Right cardiac atrium (tissue), 5 donors: ENCODE measurements around the gene SIRT4. TPM values are rescaled to one million over a fixed set of nuclear protein-coding genes. Genes with fewer than 3 reads are reported as not detected.
A peak's percentile ranks its signal among the peaks of the same experiment; 100 is the strongest.

ENCODE experiments used
- ATAC-seq, 2 donors: fragments of 200-7000 bp; cut with Tn5 transposase; one replicate each; pipeline versions ENCODE4 v1.8.0 to v1.9.1; 2020; ENCODE audit warnings: moderate library complexity in 2 of 2, mild to moderate bottlenecking in 1 of 2
- DNase-seq, 3 donors: peaks; one replicate each; pipeline ENCODE4 v3.0.0-alpha.2; 2020
- H3K27ac ChIP-seq: one replicate; pipeline ENCODE4 v1.5.1; 2013; ENCODE audit warnings: mild to moderate bottlenecking, low read length, control low read depth, moderate library complexity
- H3K27me3 ChIP-seq: one replicate; pipeline ENCODE4 v1.6.1; 2013; ENCODE audit not compliant: control insufficient read depth, insufficient read depth
- H3K4me1 ChIP-seq: one replicate; pipeline ENCODE4 v1.6.1; 2013; ENCODE audit warnings: low read length; ENCODE audit not compliant: control insufficient read depth, insufficient read depth
- H3K4me3 ChIP-seq: one replicate; pipeline ENCODE4 v1.5.1; 2013; ENCODE audit warnings: low read length, control low read depth
- H3K9me3 ChIP-seq: one replicate; pipeline ENCODE4 v1.6.1; 2013; ENCODE audit warnings: low read length; ENCODE audit not compliant: control insufficient read depth
- WGBS: extraction: QIAGEN DNeasy Blood & Tissue Kit; methylation state at CpG from one replicate; pipeline ENCODE4 v1.1.7; 2013; 5-methylcytosine and 5-hydroxymethylcytosine counted together
- intact Hi-C, 4 donors: fragments of 100-400 bp; cut with DNase I; formaldehyde crosslinking; loops; one replicate each; pipeline versions ENCODE4 v1.11.0 to v1.14.0; 2022 to 2023
- polyA plus RNA-seq: library from polyadenylated mRNA; stranded (reverse); fragments of 200-250 nt; gene quantifications from one replicate; pipeline ENCODE4 v1.2.3, GENCODE V29; 2013
- total RNA-seq, 4 donors: library from RNA; stranded (reverse); fragmentation: NEBNext Ultra II Directional; extraction: Animal tissue kit (Norgen Biotek cat#: 25700); gene quantifications; one replicate each; pipeline ENCODE4 v1.2.1, GENCODE V29; 2021
- donor health status: healthy with polysubstance abuse.
- donor health status: DM: no; HTN: yes; CAD: no.
- donor health status: DM: no; HTN: no; CAD: no.
- donor health status: DM: no; HTN: yes; CAD: no; lungs with severe emphysema.
- donor health status: DM: yes; HTN: yes; CAD: no.

The SIRT4 gene
- total and polyA plus RNA-seq, 5 donors = 3.0 to 6.9 (median 6.0) TPM

- no peaks in the 10 kb centered on the region for H3K27me3 ChIP-seq
- H3K4me1 ChIP-seq = peaks cover 21% of the 10 kb centered on the region
- ATAC-seq = peak; percentile 23 to 39
- H3K9me3 ChIP-seq = no peaks in the 10 kb centered on the region
- WGBS = 16% methylated on average over 15 of the region's 15 CpGs
- H3K27ac ChIP-seq = peak overlapping the region; percentile 95
- intact Hi-C loops = no loop called here
- H3K4me3 ChIP-seq = peak overlapping the region; percentile 96
- peak; percentile 63 to 80 (median 75) for DNase-seq
These were observed 39.0 kb upstream of the SIRT4 start for GRCh38 chr12:120262852-120263747.

GRCh38 chr12:120263748-120264085 lies 38.4 kb upstream of the SIRT4 start:
- Histone ChIP-seq H3K27me3 (no peaks in the 10 kb centered on the region), H3K9me3 (no peaks in the 10 kb centered on the region), H3K4me1 (peaks cover 18% of the 10 kb centered on the region), H3K27ac (peak overlapping the region; percentile 95), H3K4me3 (peak overlapping the region; percentile 96)
- DNase-seq (no peak), ATAC-seq (no peak)
- WGBS = 15% methylated on average over 5 of the region's 5 CpGs
- intact Hi-C loops = loop anchor here in 2 of 4 donors (2.0 kb wide), 1 partner anchor 35 kb away; no protein-coding TSS in a partner anchor

- H3K9me3 ChIP-seq = no peaks in the 10 kb centered on the region
- peaks cover 18% of the 10 kb centered on the region for H3K4me1 ChIP-seq
- ATAC-seq = peak; percentile 6 to 40
- 17% methylated on average over 15 of the region's 15 CpGs for WGBS
- intact Hi-C loops = loop anchor here in 2 of 4 donors (2.0 kb wide), 1 partner anchor 35 kb away; no protein-coding TSS in a partner anchor
- DNase-seq = peak in 2 of 3 donors; percentile 16 to 54
- H3K4me3 ChIP-seq = peak overlapping the region; percentile 96
- peak overlapping the region; percentile 95 for H3K27ac ChIP-seq
- H3K27me3 ChIP-seq = no peaks in the 10 kb centered on the region
These were observed 37.8 kb upstream of the SIRT4 start for GRCh38 chr12:120264086-120264903.

GRCh38 chr12:120264904-120265472 lies 37.1 kb upstream of the SIRT4 start:
- Histone ChIP-seq H3K9me3 (no peaks in the 10 kb centered on the region), H3K4me3 (peak overlapping the region; percentile 96), H3K27me3 (no peaks in the 10 kb centered on the region), H3K27ac (peak overlapping the region; percentile 95), H3K4me1 (peaks cover 12% of the 10 kb centered on the region)
- WGBS = under 1% methylated on average over 29 of the region's 29 CpGs
- intact Hi-C loops = loop anchor here in 3 of 4 donors (1.0 to 2.0 kb wide), 2 partner anchors 36 to 37 kb away; no protein-coding TSS in a partner anchor
- peak in 1 of 3 donors; percentile 44 for DNase-seq
- peak; percentile 0 to 4 for ATAC-seq

GRCh38 chr12:120265473-120266179 lies 36.5 kb upstream of the SIRT4 start, which contains the start of gene PXN:
PXN (minus strand) TSS chr12:120265730; CDS start chr12:120265629, 101 bp downstream.
- intact Hi-C loops = loop anchor here (1.0 to 2.0 kb wide), 2 partner anchors 37 kb away; no protein-coding TSS in a partner anchor
- WGBS = 1% methylated on average over 80 of the region's 81 CpGs
- H3K4me1 ChIP-seq = peaks cover 12% of the 10 kb centered on the region

GRCh38 chr12:120266180-120266870 lies 35.8 kb upstream of the SIRT4 start:
- H3K4me3 ChIP-seq = no peak overlapping the region
- 44% methylated on average over 8 of the region's 8 CpGs for WGBS
- peaks cover 12% of the 10 kb centered on the region for H3K4me1 ChIP-seq
- no peaks in the 10 kb centered on the region for H3K27me3 ChIP-seq
- intact Hi-C loops = loop anchor here in 1 of 4 donors (1.0 kb wide), 1 partner anchor 38 kb away; no protein-coding TSS in a partner anchor
- DNase-seq = no peak
- no peaks in the 10 kb centered on the region for H3K9me3 ChIP-seq
- no peak overlapping the region for H3K27ac ChIP-seq
- ATAC-seq = no peak

More at GRCh38 chr12:120265473-120266179, 36.5 kb upstream of the SIRT4 start, which contains the start of gene PXN:
- no peaks in the 10 kb centered on the region for H3K27me3 ChIP-seq
- H3K27ac ChIP-seq = peak within 1 kb of the TSS; percentile 95
- H3K9me3 ChIP-seq = no peaks in the 10 kb centered on the region
- DNase-seq (peak; percentile 89 to 97 (median 95)), ATAC-seq (peak; percentile 87 to 88)
- peak within 1 kb of the TSS; percentile 96 for H3K4me3 ChIP-seq

GRCh38 chr12:120267736-120268135 lies 34.4 kb upstream of the SIRT4 start:
- intact Hi-C loops = no loop called here
- no peak for ATAC-seq

GRCh38 chr12:120276734-120277133 lies 25.4 kb upstream of the SIRT4 start:
- Histone ChIP-seq H3K4me1 (no peaks in the 10 kb centered on the region), H3K9me3 (no peaks in the 10 kb centered on the region), H3K27me3 (no peaks in the 10 kb centered on the region), H3K27ac (no peak overlapping the region), H3K4me3 (no peak overlapping the region)
- WGBS = 92% methylated on average over 6 of the region's 6 CpGs
- intact Hi-C loops = no loop called here
- DNase-seq = no peak
- no peak for ATAC-seq

More at GRCh38 chr12:120267736-120268135, 34.4 kb upstream of the SIRT4 start:
- peaks cover 2% of the 10 kb centered on the region for H3K4me1 ChIP-seq
- 56% methylated on average over 4 of the region's 4 CpGs for WGBS
- H3K27ac ChIP-seq = no peak overlapping the region
- H3K9me3 ChIP-seq = no peaks in the 10 kb centered on the region
- no peak for DNase-seq
- H3K27me3 ChIP-seq = no peaks in the 10 kb centered on the region
- H3K4me3 ChIP-seq = no peak overlapping the region

GRCh38 chr12:120278137-120279069 lies 23.7 kb upstream of the SIRT4 start:
- ATAC-seq = no peak
- WGBS = 95% methylated on average over 55 of the region's 57 CpGs
- no peaks in the 10 kb centered on the region for H3K9me3 ChIP-seq
- H3K27ac ChIP-seq = no peak overlapping the region
- DNase-seq = no peak
- no peaks in the 10 kb centered on the region for H3K27me3 ChIP-seq
- intact Hi-C loops = no loop called here
- H3K4me1 ChIP-seq = no peaks in the 10 kb centered on the region
- no peak overlapping the region for H3K4me3 ChIP-seq
